Naive thymus-derived CD4-positive, alpha-beta T cell (primary cell): ENCODE measurements around the gene CIP2A. TPM values are rescaled to one million over a fixed set of nuclear protein-coding genes. Genes with fewer than 3 reads are reported as not detected.

ENCODE experiments used
- ATAC-seq: fragments of 150-1000 bp; cut with Tn5 transposase; 2 replicates; pipeline ENCODE4 v1.10.0; 2021; ENCODE audit warnings: mild to moderate bottlenecking, moderate library complexity
- CTCF ChIA-PET: fragments of 350-600 bp; sonication (Branson Sonifier 250); formaldehyde crosslinking; loops from one replicate; lab custom pipeline; 2021; ENCODE audit warnings: antibody characterized with exemption; lab: Charles Lee
- POLR2A ChIA-PET: fragments of 350-600 bp; sonication (Branson Sonifier 250); formaldehyde crosslinking; loops from one replicate; lab custom pipeline; 2021; ENCODE audit warnings: antibody characterized with exemption, inconsistent platforms; lab: Charles Lee
- DNase-seq, 9 donors: peaks; one replicate each; pipeline versions ENCODE4 v3.0.0 to v3.0.0-alpha.2; 2020 to 2022; ENCODE audit warnings: mixed read lengths in 1 of 9
- H3K27ac ChIP-seq: one replicate; pipeline ENCODE4 v1.7.0; 2013; ENCODE audit warnings: mild to moderate bottlenecking, low read depth, low read length, moderate library complexity
- H3K27me3 ChIP-seq, 2 donors: one replicate each; pipeline ENCODE4 v1.7.0; 2013; ENCODE audit warnings: low read length in 2 of 2, mild to moderate bottlenecking in 2 of 2, moderate library complexity in 2 of 2; ENCODE audit not compliant: control insufficient read depth in 2 of 2, insufficient read depth in 2 of 2
- H3K36me3 ChIP-seq, 3 experiments: 1 replicate in 2 of 3; 2 replicates in 1 of 3; pipeline ENCODE4 v1.7.0; 2013; ENCODE audit warnings: low read length in 3 of 3, mild to moderate bottlenecking in 3 of 3, moderate library complexity in 1 of 3; ENCODE audit not compliant: insufficient read depth in 3 of 3, control insufficient read depth in 2 of 3
- H3K4me1 ChIP-seq, 2 donors: one replicate each; pipeline ENCODE4 v1.7.0; 2013; ENCODE audit warnings: low read length in 2 of 2, mild to moderate bottlenecking in 2 of 2, moderate library complexity in 1 of 2; ENCODE audit not compliant: control insufficient read depth in 2 of 2, insufficient read depth in 2 of 2
- H3K4me3 ChIP-seq: 2 replicates; pipeline ENCODE4 v1.7.0; 2013; ENCODE audit warnings: mild to moderate bottlenecking, low read length
- H3K9me3 ChIP-seq, 3 experiments: 1 replicate in 2 of 3; 2 replicates in 1 of 3; pipeline ENCODE4 v1.7.0; 2013; ENCODE audit warnings: low read length in 3 of 3; ENCODE audit not compliant: control insufficient read depth in 2 of 3
- H3K27ac Mint-ChIP-seq, 9 donors: one replicate each; pipeline ENCODE4 v1.8.0; 2020 to 2022; ENCODE audit warnings: mixed read lengths in 9 of 9, mild to moderate bottlenecking in 8 of 9, moderate library complexity in 5 of 9, inconsistent platforms in 2 of 9
- H3K27me3 Mint-ChIP-seq, 5 donors: one replicate each; pipeline ENCODE4 v1.8.0; 2021 to 2022; ENCODE audit warnings: mixed read lengths in 5 of 5, mild to moderate bottlenecking in 1 of 5
- H3K36me3 Mint-ChIP-seq, 5 donors: one replicate each; pipeline ENCODE4 v1.8.0; 2020 to 2022; ENCODE audit warnings: mixed read lengths in 5 of 5, mild to moderate bottlenecking in 3 of 5, inconsistent platforms in 1 of 5
- H3K4me1 Mint-ChIP-seq, 7 donors: one replicate each; pipeline ENCODE4 v1.8.0; 2020 to 2022; ENCODE audit warnings: mixed read lengths in 7 of 7, mild to moderate bottlenecking in 3 of 7, inconsistent platforms in 1 of 7
- H3K4me3 Mint-ChIP-seq, 10 donors: one replicate each; pipeline ENCODE4 v1.8.0; 2020 to 2022; ENCODE audit warnings: mild to moderate bottlenecking in 10 of 10, mixed read lengths in 10 of 10, moderate library complexity in 6 of 10, inconsistent platforms in 2 of 10
- H3K9me3 Mint-ChIP-seq, 11 donors: one replicate each; pipeline ENCODE4 v1.8.0; 2020 to 2022; ENCODE audit warnings: mixed read lengths in 11 of 11, mild to moderate bottlenecking in 4 of 11, inconsistent platforms in 1 of 11, moderate library complexity in 1 of 11
- intact Hi-C, 2 donors: fragments of 100-400 bp; cut with micrococcal nuclease; formaldehyde crosslinking; loops; one replicate each; pipeline ENCODE4 v1.15.1; 2023
- polyA plus RNA-seq, 2 donors: library from polyadenylated mRNA; unstranded; fragments of 300-500 nt; fragmentation: Illumina TruSeq; gene quantifications; one replicate each; pipeline ENCODE4 v1.2.3, GENCODE V29; 2021
- total RNA-seq, 6 experiments: library from RNA in 5 of 6; stranded (reverse) in 5 of 6; gene quantifications; 1 replicate in 5 of 6; 2 replicates in 1 of 6; pipeline ENCODE4 v1.2.3 and lab custom pipeline; 2021 to 2026

CIP2A gene
- total and polyA plus RNA-seq, 7 experiments from 2014 or later, result 1.7 to 44.2 (median 4.1) TPM

GRCh38 chr3:108578064-108578463 lies 11.2 kb downstream of the CIP2A start:
- intact Hi-C loops, result no loop called here

GRCh38 chr3:108569336-108569735 lies 19.9 kb downstream of the CIP2A start:
- Histone ChIP-seq H3K27me3 (no peaks in the 10 kb centered on the region), H3K27ac (no peak overlapping the region), H3K36me3 (no peaks in the 10 kb centered on the region), H3K4me1 (no peaks in the 10 kb centered on the region), H3K4me3 (no peak overlapping the region), H3K9me3 (no peaks in the 10 kb centered on the region)
- Mint-ChIP-seq H3K27me3 (no peaks in the 10 kb centered on the region), H3K9me3 (peaks cover 0 to 18% (median 2%) of the 10 kb centered on the region in 11 donors), H3K27ac (no peak overlapping the region), H3K4me1 (peaks cover 0 to 11% (median 0%) of the 10 kb centered on the region in 7 donors), H3K36me3 (peaks cover 0 to 36% (median 16%) of the 10 kb centered on the region in 5 donors), H3K4me3 (no peak overlapping the region)
- intact Hi-C loops, result no loop called here
- ChIA-PET POLR2A (no interaction called here), CTCF (no interaction called here)
- ATAC-seq (no peak), DNase-seq (no peak)

More at GRCh38 chr3:108578064-108578463, 11.2 kb downstream of the CIP2A start:
- no peaks in the 10 kb centered on the region for H3K27me3 ChIP-seq
- ATAC-seq (no peak), DNase-seq (no peak)
- Mint-ChIP-seq H3K27me3 (no peaks in the 10 kb centered on the region), H3K36me3 (peaks cover 0 to 40% (median 15%) of the 10 kb centered on the region in 5 donors), H3K27ac (no peak overlapping the region), H3K4me1 (peaks cover 0 to 2% (median 0%) of the 10 kb centered on the region in 7 donors), H3K9me3 (peaks cover 0 to 6% (median 1%) of the 10 kb centered on the region in 11 donors), H3K4me3 (no peak overlapping the region)
- POLR2A ChIA-PET, result interaction anchor here (1.9 kb wide), 1 partner anchor 12 kb away, joined by 7 read pairs; the partner anchor contains the start of genes CIP2A and DZIP3
- no peak overlapping the region for H3K27ac ChIP-seq
- CTCF ChIA-PET, result no interaction called here
- no peaks in the 10 kb centered on the region for H3K36me3 ChIP-seq
- H3K4me1 ChIP-seq, result no peaks in the 10 kb centered on the region
- no peak overlapping the region for H3K4me3 ChIP-seq
- no peaks in the 10 kb centered on the region for H3K9me3 ChIP-seq

- intact Hi-C loops, result no loop called here
- CTCF ChIA-PET, result interaction anchor here (0.6 kb wide), 1 partner anchor 797 kb away, joined by 3 read pairs; no protein-coding TSS in a partner anchor
Observed at GRCh38 chr3:108566599-108566998, 22.6 kb downstream of the CIP2A start.

GRCh38 chr3:108565506-108565905 lies 23.7 kb downstream of the CIP2A start:
- H3K9me3 ChIP-seq, result no peaks in the 10 kb centered on the region
- H3K4me1 ChIP-seq, result no peaks in the 10 kb centered on the region
- ChIA-PET CTCF (no interaction called here), POLR2A (no interaction called here)
- DNase-seq (no peak), ATAC-seq (no peak)
- Mint-ChIP-seq H3K4me3 (no peak overlapping the region), H3K4me1 (peaks cover 0 to 13% (median 0%) of the 10 kb centered on the region in 7 donors), H3K9me3 (no peaks in the 10 kb centered on the region), H3K36me3 (peaks cover 0 to 25% (median 0%) of the 10 kb centered on the region in 5 donors), H3K27ac (no peak overlapping the region), H3K27me3 (no peaks in the 10 kb centered on the region)
- no peak overlapping the region for H3K27ac ChIP-seq
- no peak overlapping the region for H3K4me3 ChIP-seq
- intact Hi-C loops, result no loop called here
- H3K36me3 ChIP-seq, result no peaks in the 10 kb centered on the region
- no peaks in the 10 kb centered on the region for H3K27me3 ChIP-seq

More at GRCh38 chr3:108566599-108566998, 22.6 kb downstream of the CIP2A start:
- Histone ChIP-seq H3K4me1 (no peaks in the 10 kb centered on the region), H3K27ac (no peak overlapping the region), H3K4me3 (no peak overlapping the region), H3K9me3 (no peaks in the 10 kb centered on the region), H3K27me3 (no peaks in the 10 kb centered on the region), H3K36me3 (no peaks in the 10 kb centered on the region)
- H3K9me3 Mint-ChIP-seq, result no peaks in the 10 kb centered on the region
- no peak overlapping the region for H3K4me3 Mint-ChIP-seq
- H3K27me3 Mint-ChIP-seq, result no peaks in the 10 kb centered on the region
- no peak overlapping the region for H3K27ac Mint-ChIP-seq
- ATAC-seq (no peak), DNase-seq (no peak)
- peaks cover 0 to 19% (median 0%) of the 10 kb centered on the region in 5 donors for H3K36me3 Mint-ChIP-seq
- H3K4me1 Mint-ChIP-seq, result peaks cover 0 to 13% (median 0%) of the 10 kb centered on the region in 7 donors
- POLR2A ChIA-PET, result no interaction called here

GRCh38 chr3:108564564-108564963 lies 24.7 kb downstream of the CIP2A start:
- H3K9me3 ChIP-seq, result no peaks in the 10 kb centered on the region
- peaks cover 0 to 26% (median 0%) of the 10 kb centered on the region in 5 donors for H3K36me3 Mint-ChIP-seq
- no peak for ATAC-seq
- H3K4me1 ChIP-seq, result no peaks in the 10 kb centered on the region
- H3K27me3 Mint-ChIP-seq, result no peaks in the 10 kb centered on the region
- no peak overlapping the region for H3K4me3 Mint-ChIP-seq
- H3K27me3 ChIP-seq, result no peaks in the 10 kb centered on the region
- no peaks in the 10 kb centered on the region for H3K36me3 ChIP-seq
- no peak overlapping the region for H3K27ac Mint-ChIP-seq
- no peak overlapping the region for H3K27ac ChIP-seq
- no peak for DNase-seq
- H3K4me3 ChIP-seq, result no peak overlapping the region
- CTCF ChIA-PET, result no interaction called here
- intact Hi-C loops, result no loop called here
- POLR2A ChIA-PET, result interaction anchor here (0.5 kb wide), 1 partner anchor 360 kb away, joined by 3 read pairs; no protein-coding TSS in a partner anchor
- no peaks in the 10 kb centered on the region for H3K9me3 Mint-ChIP-seq
- peaks cover 0 to 13% (median 0%) of the 10 kb centered on the region in 7 donors for H3K4me1 Mint-ChIP-seq

- no peaks in the 10 kb centered on the region for H3K4me1 ChIP-seq
- Mint-ChIP-seq H3K27me3 (no peaks in the 10 kb centered on the region), H3K9me3 (no peaks in the 10 kb centered on the region), H3K36me3 (peaks cover 0 to 26% (median 11%) of the 10 kb centered on the region in 5 donors), H3K4me1 (peaks cover 0 to 15% (median 0%) of the 10 kb centered on the region in 7 donors), H3K27ac (no peak overlapping the region), H3K4me3 (no peak overlapping the region)
- H3K27ac ChIP-seq, result no peak overlapping the region
- DNase-seq, result no peak
- POLR2A ChIA-PET, result no interaction called here
- CTCF ChIA-PET, result interaction anchor here (1.8 kb wide), 1 partner anchor 10 kb away, joined by 6 read pairs; no protein-coding TSS in a partner anchor
- ATAC-seq, result no peak
- H3K9me3 ChIP-seq, result no peaks in the 10 kb centered on the region
- H3K36me3 ChIP-seq, result no peaks in the 10 kb centered on the region
- no peak overlapping the region for H3K4me3 ChIP-seq
- intact Hi-C loops, result no loop called here
- no peaks in the 10 kb centered on the region for H3K27me3 ChIP-seq
Observed at GRCh38 chr3:108562565-108562964, 26.7 kb downstream of the CIP2A start.
